T-helper 2 cell (primary cell): ENCODE results near the gene NT5DC4.

Experiments used
- DNase-seq, 5 experiments: peaks; one replicate each; pipeline versions ENCODE4 v3.0.0 to v3.0.0-alpha.2; 2012 to 2022

The NT5DC4 gene

DNA sequence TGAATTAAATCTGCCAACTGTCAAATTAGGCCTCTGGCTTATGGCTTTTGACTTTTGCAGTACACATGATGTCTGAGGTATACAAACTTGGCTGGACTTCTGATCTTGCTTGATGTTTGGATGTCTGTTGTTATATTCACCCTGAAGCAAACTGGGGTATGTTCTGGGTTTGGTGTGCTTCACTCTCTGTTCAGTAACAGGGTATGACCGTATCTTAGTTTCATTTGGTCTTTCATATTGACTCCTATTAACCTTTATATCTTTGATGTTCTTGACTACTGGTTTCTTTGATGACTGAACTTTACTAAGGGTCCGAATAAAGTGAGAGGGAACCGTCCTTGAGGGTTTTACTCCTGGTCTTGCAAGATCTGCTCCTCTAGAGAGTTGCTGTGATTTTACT is 35.4 kb downstream of the NT5DC4 start:
- no peak for DNase-seq

DNA sequence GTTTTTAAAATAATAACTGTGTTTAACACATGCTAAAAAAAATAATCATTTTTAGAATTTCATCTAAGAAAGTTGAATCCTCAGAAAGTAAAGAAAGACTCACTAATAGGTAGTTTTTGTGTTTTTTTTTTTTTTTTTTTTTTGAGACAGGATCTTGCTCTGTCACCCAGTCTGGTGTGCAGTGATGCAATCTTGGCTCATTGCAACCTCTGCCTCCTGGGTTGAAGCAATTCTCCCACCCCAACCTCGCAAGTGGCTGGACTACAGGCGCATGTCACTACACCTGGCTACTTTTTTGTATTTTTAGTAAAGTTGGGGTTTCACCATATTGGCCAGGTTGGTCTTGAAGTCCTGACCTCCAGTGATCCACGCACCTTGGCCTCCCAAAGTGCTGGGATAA is 36.4 kb downstream of the NT5DC4 start:
- peak in 1 of 5 experiments; percentile 30 for DNase-seq

DNA sequence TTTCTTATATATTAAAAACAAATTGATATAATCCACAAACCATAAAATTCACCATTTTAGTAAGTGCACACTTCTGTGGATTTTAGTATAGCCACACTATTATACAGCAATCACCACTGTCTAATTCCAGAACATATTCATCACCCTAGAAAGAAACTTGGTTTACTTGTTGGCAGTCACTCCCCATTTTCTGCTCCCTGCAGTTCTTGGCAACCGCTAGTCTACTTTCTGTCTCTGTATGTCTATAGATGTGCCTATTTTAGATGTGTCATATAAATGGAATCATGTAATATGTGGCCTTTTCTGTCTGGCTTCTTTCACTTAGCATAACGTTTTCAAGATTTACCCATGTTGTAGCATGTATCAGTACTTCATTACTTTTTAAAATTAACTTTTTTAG is 37.9 kb downstream of the NT5DC4 start:
- DNase-seq, result no peak

DNA sequence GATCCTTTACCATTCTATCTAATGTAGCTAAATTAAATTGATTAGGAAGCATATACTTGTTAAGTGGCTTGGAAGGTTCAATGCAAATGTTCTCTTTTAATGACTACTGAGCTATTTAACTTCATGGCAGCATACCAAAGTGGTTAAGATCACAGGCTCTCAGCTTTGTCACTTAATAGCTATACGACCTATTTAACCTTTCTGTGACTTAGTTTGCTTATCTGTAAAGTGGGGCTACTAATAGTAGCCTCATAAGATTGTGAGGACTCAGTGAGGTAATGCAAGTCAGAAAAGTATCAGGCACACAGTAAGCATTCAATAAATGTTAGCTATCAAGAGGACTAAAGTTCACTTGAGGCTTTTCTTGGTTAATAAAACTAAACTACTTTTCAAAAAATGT is 39.3 kb downstream of the NT5DC4 start:
- DNase-seq, result no peak

DNA sequence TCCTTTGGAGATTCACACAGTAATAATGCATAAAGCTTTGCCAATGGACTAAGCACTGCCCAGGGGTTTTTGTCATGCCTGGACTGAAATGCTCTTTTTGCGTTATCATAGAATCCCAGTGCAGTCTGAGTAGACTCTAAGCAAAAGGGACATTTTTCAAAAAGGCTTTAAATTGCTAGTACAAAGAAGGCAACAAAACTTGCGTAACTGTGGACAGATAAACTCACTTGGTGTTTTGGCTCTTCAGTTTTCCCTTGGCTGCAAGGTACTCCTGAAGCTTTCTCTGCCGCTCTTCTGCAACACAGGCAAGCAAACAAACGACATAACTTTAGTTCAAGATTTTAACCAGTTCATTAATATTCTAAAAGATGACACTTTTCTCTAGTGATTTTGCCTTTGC is 41.5 kb downstream of the NT5DC4 start:
- DNase-seq, result no peak

DNA sequence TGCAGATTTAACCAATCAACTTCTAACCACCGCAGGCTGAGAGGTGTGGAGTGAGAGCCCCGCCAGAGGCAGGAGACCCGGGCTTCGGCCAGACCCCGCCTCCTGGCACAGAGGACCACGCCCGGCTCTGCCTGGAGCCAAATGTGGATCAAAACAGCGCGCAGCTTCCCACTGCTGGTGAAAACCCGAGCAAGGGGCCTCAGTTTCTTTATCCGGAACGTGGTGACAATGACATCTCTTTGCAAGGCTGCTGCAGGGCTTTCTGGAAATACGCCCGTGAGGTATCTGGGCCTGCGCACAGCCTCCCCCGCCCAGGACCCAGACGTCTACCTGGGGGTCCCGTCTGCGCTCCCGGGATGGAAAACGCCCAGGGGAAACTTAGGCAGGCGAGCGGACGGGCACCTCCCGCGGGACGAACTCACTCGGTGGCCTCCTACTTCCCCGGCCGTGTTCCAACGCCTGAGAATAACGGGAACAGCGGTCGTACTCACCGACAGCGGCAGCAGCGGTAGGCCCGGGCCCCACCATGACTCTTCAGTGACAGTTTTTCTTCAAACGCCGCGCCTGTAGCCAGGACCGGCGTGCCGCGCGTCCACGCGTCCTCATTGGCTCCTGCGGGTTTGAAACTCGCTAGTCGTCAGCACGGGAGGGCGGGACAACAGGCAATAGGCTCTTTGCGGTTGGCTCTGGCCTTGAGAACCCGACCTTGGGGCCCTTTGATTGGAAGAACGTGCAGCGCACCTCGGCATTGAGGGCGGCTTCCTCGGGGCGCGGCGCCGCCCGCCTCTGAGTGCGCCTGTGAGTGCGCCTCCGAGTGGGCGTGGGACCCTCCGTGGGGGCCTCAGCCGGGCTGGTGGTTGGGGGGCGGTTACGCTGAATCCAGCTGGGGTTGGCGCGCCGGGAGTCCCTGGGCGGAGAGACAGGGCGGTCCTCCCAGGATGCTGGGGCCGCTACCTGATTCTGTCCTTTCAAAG is 43.5 kb downstream of the NT5DC4 start, which contains the start of gene CKAP2L:
TSS of gene CKAP2L (minus strand) at position 539 of the 974 bp plus-strand sequence. CDS start at position 528, 11 bp downstream.
- peak; percentile 86 to 99 (median 94) for DNase-seq

DNA sequence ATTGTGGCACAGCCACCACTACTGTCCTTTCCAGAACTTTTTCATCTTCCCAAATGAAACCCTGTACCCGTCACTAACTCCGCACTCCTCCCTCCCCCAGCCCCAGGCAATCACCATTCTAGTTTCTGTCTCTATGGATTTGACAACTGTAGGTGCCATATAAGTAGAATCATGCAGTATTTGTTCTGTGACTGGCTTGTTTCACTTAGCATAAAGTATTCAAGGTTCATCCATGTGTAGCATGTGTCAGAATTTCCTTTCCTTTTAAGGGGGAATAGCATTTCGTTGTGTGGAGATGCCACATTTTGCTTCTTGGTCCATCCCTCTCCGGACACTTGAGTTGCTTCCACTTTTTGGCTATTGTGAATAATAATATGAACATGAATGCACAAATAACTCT is 44.4 kb downstream of the NT5DC4 start:
- DNase-seq, result peak in 1 of 5 experiments; percentile 16

DNA sequence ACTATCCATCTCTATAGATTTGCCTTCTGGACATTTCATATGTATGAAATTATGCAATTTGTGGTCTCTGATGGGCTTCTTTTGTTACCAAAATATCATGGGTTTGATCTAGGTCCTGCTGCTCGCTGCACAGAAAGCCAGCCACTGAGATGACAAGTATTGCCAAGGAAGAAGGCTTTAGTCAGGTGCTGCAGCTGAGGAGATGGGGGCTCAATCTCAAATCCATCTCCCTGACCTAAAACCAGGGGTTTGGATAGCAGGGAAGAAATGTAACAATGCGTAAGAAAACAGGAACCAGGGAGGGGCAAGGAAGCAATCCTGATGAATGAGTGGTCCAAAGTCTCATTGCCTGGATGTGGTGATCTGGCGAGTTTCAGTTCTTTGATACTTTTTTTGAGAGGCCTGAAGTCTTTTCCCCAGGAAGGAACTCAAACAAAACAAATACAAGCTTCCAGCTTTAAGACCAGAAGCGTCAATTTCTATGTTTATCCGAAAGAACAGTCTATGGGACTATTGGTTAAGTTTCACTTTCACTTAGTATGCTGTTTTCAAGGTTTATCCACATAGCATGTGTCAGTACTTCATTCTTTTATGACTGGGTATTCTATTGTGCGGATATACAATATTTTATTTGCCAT is 47.0 kb downstream of the NT5DC4 start:
- DNase-seq, result peak in 1 of 5 experiments; percentile 58

DNA sequence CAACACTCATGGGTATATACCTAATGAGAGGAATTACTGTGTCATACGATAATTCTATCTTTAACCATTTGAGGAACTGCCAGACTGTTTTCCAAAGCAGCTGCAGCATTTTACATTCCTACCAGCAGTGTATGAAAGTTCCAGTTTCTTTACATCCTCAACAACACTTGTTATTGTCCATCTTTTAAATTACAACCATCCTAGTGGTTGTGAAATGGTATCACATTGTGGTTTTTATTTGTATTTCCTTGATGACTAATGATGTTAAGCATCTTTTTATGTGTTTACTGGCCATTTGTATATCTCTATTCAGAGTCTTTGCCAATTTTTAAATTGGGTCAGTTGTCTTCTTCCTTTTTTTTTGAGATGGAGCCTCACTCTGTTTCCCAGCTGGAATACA is 47.6 kb downstream of the NT5DC4 start:
- peak in 1 of 5 experiments; percentile 17 for DNase-seq

DNA sequence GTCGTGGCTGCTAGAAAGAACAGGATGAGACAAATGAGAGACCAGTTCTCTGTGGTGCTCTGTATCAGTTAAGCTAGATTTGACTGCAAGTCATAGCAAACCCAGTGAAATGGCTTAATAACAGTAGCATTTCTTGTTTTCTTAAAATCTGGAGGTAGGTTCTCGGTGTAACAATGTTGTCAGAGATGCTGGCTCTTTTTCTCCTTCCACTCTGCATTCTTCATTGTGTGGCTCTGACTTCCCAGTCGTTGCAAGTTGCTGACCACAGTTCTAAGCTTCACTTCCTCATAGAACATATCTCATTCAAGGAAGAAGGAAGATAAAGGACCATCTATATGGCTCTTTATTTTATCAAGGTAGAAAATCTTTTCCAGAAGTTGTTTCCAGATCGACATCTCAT is 51.5 kb downstream of the NT5DC4 start:
- no peak for DNase-seq

DNA sequence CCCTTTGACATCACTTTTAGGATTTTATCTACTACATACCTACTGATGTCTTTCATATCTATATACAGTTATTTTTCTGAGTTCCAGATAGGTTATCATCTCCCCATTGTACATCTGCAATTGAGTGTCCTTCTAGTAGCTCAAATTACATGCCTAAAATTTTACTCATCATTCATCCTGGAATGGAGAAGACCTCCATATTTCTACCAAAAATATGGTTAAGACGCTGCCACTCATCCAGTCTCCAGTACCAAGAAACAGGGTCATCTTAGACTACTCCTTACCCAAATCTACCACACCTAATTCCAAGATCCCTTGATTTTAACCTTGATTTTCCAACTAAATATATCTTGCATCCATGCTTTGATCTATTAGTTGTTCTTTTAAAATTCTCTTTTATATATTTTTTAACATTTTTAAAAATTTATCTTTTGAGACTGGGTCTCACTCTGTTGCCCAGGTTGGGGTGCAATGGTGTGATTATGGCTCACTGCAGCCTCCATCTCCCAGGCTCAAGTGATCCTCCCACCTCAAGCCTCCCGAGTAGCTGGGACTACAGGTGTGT is 52.2 kb downstream of the NT5DC4 start:
- DNase-seq, result no peak

DNA sequence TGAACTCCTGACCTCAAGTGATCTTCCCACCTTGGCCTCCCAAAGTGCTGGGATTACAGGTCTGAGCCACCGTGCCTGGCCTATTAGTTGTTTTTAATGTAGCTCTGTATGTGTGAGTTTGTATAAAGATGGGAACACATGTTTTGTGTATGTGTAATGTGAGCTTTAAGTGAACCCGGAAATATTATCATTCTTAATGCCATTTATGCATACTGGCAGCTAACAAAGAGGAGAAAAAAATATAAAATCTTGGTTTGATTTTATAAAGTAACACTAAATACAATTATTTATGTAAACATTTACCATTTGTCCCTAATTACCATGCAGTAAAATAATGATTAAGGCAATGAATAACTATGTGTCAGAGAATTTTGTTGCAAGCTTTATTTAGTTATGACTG is 52.7 kb downstream of the NT5DC4 start:
- DNase-seq, result no peak

DNA sequence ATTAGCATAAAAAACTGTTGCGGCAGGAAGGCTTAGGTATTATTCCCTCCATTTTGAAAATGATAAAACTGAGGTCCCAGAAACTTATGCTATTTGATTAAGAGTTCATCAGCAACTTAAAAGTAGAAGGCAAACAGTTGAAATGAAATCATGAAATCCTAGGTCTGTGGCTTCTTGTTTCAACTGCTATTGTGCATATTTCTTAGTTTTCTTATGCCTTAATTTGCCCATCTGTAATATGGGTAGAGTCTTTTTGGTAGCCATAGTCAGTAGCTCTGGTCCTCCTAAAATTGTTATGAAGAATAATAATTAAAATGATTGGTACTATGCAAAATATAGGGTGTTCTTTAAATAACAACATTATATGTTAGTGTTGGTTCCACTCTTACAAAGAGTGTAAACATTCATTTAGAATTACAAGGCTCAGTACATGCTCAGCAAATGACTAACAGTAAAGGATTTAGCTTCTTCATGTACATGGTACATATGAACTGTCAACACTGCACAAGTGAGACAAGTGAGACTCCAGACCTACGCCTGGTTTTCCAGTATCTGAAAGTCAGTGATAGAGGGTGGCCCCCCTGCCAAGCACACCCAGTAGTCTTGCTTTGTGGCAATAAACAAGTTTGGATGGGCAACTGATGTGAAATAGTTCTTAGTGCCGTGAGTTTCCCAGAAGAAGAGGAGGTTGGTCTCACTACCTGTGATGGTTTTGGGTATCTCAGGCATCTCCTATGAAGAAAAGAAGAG is 53.9 kb downstream of the NT5DC4 start:
- no peak for DNase-seq

DNA sequence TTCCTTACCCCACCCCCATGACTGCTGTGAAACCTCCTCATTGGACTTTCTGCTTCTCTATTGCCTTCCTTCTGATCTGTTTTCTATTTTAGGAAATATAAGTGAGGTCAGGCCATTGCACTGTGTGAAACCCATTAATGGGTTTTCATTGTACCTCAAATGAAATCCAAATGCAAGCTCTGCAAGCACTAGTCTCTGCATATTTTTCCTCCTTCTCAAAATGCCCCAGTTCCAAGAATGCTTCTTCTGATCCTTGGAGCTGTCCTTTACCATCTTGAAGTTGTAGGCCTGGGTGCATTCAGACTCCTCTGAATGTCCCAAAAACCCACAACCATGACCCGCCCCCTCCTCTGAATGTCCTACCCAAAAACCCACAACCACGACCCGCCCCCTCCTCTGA is 55.3 kb downstream of the NT5DC4 start:
- DNase-seq, result no peak

DNA sequence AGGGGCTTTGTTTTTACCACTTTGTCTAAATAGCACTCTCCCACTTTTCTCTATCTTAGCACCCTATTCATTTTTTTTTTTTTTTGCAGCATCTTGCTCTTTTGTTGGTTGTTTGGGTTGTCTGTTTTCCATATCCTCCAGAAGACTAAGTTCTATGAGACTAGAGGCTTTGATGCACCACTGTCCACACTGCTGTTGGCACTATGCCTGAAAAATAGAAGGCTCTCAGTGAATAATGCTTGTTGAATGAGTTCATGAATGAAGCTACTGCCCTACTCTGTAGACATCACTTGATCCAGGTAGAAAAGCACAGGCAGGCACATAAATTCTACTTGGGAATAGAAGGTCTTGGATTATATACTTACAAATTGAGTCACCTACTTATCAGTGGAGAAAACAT is 56.2 kb downstream of the NT5DC4 start:
- no peak for DNase-seq

DNA sequence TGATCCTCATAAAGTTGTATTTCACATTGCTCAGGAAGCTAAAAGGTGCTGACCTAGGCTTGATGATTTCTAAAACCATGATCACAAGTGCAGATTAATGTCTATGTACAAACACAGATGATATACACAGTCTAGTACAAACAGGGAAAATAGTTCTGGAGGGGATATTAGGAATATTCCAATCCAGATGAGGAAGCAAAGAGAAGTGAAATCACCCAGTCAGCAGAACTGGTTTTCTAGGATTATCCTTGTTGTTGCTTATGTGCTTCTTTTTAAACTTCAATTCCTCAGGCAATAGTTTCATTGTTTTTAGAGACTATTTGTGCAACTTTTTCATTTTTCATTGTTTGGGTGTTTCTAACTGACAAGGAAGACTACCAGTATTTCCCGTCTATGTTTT is 58.8 kb downstream of the NT5DC4 start:
- no peak for DNase-seq

DNA sequence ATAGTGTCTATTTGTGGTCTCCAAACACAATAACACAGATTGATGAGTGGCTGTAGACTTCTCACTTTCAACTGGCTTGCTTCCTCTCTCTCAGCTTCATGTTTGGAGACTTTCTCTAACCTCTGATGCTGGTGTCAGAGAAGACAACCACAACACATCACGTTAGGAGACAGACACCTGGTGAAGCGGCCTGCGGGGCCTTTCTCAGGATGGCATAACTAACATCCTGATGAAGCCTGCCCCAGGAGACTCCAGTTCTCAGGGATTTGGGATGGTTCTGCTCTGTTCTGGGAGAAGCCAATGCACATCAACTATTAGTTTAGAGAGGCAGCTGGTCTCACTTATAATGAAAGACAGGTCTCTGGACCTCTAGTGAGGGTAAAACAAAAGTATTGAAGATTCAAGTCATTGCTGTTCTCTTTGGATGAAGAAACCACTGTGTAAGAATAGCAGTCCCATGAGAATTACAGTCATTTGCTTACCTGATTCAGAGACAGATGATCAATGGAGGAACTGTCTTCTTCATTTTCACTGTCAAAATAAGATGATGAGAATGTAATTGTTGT is 61.5 kb downstream of the NT5DC4 start:
- DNase-seq, result no peak

DNA sequence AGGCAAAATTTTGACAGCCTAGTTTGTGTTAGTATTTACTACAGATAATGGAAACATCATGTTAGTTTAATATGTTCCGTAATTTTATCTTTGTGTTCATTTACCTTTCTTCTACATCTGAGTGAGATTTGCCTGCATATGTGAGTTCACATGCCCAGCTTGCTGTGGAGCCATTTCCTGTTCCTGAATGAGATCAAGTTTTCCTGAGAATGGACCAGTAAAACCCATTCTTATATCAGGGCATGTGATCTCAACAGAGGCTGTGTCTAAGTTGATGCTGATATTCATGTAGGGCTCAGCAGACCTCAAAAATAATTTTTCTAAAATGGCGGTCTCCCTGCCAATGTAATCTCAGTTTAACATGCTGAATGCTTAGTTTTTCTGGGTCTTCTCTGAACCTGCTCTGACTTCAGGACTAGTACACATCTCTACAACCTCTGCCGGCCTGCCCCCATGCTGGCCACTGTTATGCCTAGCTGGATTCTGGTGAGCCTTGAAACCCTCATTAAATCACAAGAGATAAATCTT is 62.4 kb downstream of the NT5DC4 start:
- DNase-seq, result no peak

DNA sequence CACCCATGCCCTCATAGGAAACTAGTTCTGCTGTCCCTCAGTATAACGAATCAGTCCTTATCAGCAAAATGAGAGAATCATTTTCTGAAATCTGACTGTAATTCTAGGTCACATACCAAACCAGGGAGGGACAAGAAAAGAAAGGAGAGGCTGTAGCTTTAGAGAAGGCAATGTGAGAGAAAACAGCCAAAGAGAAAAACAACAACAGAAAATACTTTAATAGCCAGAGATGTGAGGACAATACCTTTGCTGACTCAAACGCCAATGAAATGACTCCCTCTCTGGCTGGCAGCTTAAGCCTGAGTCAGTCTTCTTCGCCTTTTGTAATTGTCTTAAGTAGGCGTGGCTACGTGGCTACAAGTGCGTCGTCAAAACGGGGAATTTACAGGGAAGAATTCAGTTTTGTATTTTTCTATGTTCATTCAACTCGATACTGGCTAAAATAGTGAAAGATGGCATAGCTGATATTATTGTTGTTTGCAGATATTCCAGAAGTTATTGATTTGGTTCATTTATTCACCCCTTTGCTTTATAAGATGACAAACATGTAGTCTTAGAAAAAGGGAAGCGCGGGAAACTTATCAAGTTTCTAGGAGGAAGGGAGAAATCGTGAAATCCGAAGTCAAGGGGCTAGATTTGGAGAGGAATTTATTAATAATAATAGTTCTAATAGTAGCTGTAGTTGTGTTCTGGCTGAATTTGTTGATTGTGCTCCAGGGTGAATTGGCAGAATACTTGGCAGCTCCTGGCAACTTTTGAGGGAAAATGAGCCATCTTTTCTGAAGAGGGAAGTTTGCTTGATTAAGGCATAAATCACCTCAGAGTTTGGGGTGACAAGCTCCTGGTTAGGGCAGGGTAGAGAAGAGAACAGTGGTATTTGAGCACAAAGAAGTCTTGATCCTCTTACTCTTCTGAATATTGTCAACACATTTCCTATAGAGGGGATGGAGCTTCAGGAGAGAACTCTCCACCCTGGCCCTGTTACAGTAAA is 63.7 kb downstream of the NT5DC4 start, which contains the start of gene IL1A:
TSS of gene IL1A (minus strand) at position 295 of the 991 bp plus-strand sequence. CDS start 723 bp downstream, outside the sequence.
- peak in 1 of 5 experiments; percentile 47 for DNase-seq

DNA sequence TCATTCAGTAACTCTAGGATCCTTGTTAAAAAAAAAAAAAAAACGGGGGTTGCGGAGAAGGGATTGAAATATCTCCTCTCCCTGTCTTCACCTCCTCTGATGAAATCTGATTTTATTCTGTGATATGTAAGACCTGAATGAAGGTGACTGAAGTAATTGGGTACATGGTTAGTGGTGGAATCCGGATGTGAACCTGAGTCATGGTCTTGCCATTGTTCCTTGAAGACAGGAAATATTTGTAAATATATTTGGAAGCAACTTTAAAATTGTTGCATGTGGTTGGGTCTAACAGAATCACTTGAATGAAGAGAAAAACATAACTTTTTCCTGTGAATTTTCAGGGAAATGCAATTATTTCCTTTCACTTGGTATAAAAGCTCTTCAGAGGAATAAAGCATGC is 66.5 kb downstream of the NT5DC4 start:
- no peak for DNase-seq
